Cortex of kidney (tissue), 1 donor: ENCODE data around the gene PEAR1.

Experiments
- DNase-seq: peaks from one replicate; lab custom pipeline; 2025; lab: John Stamatoyannopoulos, UW

PEAR1 gene

DNA sequence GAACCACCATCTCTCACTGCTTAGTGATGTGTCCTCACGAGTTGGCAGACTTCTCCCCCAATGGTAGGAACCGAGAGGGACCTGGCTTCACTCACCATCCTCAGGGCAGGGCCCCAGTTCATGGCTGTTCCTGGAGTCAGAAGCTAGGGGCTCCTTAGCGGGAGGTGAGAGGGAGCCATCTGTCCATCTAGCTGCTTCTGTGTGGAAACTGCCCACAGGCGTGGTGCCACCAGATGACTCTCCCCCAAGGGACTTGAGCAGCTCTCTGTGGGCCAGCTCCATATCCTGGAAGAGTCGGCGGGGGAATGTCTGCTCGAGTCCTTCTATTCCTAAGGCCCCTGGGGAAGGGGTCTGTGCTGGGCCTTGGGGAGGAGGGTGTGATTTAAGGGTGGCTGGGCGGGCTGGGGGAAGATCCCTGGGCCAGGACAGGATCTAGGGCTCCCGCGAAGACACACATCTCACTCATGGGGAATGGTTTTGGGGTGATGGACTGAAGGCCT lies 43.3 kb downstream of the PEAR1 start:
- DNase-seq: no peak

DNA sequence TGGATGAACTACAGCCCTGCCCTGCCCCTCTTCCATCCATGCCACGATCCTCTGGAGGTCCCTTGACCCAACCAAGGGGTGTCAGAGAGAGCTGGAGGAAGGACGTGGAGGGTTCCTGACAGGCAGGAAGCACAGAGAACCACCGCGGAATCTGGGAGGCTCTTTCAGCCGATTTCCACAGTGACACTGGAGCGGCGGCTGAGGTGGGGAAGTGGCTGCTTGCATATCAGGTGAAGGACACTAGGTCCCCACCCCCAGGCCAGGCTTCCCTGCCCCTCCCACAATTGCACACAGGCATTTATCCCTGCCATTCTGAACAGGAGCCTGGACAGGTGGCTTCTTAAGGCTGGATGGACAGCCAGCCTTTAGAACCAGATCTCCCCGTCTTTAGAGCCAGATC lies 44.4 kb downstream of the PEAR1 start:
- DNase-seq: no peak

DNA sequence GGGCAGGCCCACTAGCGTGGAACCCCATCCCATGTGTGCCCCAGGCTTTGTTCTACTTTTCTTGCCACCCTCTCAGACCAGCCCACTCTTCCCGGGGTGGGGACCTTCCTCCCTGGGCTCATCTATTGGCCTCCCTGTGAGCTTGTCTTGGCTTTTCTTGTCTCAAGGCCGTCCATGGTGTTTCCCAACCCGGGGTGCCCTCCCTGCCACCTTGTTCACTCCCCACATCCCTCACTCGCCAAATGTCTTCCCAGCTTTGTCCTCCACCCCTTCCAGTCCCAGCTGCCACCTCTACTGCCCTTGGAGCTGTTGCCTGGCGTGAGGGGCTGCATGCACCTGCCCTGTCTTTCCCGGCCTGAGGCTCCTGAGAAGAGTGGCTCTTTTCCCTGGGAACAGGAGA lies 45.3 kb downstream of the PEAR1 start:
- no peak for DNase-seq

DNA sequence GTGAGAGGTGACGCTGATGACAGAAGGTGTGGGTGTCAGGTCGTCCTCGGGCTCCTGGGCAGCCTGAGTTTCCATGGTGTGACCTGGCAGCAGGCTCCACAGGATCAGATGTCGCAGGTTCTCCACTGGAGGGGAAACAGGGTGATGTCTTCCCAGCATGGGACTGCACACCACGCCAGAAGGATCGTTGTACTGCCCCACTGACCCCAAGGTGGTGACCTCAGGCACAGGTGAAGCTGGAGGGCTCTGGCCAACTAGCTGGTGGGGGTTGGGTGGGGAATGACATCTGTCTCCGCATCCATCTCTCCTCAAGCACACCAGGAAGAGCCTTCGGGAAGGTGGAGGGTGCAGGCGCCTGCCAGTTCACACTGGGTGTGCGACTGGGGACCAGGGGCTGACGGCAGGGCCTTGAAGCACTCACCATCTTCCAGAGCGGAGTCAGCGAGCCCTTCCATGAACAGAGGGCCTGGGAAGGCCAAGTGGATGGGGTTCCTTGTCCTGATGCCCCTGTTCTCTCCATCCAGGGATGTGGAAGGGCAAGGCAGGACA lies 46.3 kb downstream of the PEAR1 start:
- no peak for DNase-seq

DNA sequence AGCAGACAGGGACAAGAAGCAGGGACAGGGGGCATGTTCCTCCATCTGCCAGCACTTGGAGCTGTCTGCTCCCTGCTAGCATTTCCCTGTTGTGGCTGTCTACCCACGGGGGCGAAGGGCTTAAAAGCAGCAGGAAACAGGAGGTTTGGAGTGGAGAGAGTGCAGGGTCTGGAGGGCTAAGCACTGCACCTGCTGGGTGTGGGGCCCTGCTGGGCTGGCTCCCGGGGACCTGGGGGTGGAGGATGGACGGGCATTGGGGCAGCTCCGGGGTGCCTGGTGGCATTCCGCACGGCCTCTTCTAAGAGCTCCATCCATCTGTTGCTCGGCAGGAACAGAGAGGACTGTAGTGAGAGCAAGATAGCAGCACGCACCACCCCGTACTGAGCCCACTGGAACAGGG lies 48.2 kb downstream of the PEAR1 start:
- no peak for DNase-seq

DNA sequence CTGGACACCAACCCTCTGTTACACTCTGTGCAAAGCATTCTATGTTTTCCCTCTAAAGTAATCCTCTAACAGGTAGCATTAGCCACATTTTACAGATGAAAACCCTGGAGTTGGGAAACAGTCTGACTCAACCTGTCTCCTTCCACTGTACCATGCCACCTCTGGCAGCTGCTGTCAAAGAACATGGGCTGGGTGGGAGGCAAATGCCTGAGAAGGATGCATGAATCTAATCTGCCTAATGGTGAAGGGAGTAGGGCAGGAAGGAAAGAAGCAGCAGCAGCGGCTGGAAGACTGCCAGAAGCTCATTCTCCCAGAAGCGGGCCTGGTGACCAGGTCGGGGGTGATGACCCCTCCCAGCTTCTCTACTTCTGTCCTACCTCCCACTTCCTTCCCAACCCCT lies 48.7 kb downstream of the PEAR1 start:
- DNase-seq: no peak

DNA sequence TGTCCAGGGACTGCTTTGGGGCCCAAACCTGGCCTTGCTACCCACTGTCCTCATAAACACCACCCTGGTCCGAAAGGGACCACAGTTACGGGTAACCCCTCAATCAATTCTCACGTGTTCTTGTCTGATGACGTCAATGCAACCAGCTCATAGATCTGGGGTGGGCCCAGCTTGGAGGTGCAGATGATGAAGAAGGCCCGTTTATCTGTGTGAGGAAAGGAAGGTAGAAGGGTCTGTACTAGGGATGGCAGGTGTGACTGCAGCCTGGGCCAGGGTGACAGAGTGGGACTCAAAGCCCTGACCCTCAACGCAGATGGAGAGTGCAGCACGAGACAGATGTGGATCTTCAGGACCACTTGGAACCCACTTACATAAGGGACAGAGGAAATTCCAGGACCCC lies 49.1 kb downstream of the PEAR1 start:
- DNase-seq: no peak

DNA sequence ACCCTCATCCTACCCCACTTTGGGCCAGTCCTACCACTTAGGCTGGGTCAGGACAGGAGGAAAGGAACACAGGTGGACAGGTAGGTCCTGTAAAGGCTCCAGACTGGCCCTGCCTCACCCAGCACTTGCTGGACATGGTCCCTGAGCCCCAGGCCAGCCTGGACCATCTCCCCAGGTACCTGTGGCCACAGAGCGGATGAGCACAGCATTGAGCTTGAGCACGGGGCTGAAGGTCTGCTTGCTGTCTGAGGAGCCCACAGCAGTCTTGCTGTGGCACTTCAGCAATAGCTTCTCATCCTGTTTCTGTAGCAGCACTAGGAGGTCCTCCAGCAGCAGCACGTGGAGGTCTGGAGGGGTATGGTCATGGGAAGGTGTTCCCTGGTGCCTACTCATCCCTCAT lies 50.2 kb downstream of the PEAR1 start:
- DNase-seq: no peak

DNA sequence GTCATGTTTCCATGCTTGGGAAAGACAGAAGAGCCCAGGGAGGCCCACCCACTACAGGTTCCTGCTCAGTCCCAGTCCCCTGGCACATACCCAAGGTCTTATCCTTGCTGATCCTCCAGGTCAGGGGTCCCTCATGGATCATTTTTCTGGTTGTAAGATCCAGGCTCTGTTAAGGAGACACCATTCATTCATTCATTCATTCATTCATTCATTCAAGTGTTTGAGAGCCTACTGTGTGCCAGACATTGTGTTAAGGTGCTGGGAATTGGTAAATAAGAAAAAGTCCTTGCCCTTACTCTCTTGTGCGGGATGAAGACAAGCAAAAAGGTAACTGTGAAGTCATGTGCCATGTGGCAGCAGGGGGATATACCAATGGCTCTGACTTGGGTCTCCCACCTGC lies 50.8 kb downstream of the PEAR1 start:
- DNase-seq: no peak

DNA sequence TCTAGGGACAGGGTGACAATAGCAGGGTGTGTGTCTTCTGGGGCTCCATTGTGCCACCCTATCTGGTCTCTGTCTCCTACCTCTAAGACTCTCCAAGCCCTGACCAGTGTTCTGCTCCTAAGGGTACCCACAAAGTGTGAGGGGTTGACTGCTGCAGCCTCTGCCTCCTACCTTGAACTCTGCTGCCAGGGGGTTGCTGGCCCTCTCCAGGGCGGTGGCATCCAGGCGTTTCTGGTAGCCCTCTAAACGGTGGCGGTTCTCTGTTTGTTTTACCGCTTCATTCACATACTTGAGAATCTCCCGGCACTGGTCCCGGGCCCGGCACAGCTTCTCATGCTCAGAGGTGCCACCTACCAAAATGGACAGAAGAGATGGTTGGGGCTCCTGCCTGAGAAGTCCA lies 51.3 kb downstream of the PEAR1 start:
- no peak for DNase-seq

DNA sequence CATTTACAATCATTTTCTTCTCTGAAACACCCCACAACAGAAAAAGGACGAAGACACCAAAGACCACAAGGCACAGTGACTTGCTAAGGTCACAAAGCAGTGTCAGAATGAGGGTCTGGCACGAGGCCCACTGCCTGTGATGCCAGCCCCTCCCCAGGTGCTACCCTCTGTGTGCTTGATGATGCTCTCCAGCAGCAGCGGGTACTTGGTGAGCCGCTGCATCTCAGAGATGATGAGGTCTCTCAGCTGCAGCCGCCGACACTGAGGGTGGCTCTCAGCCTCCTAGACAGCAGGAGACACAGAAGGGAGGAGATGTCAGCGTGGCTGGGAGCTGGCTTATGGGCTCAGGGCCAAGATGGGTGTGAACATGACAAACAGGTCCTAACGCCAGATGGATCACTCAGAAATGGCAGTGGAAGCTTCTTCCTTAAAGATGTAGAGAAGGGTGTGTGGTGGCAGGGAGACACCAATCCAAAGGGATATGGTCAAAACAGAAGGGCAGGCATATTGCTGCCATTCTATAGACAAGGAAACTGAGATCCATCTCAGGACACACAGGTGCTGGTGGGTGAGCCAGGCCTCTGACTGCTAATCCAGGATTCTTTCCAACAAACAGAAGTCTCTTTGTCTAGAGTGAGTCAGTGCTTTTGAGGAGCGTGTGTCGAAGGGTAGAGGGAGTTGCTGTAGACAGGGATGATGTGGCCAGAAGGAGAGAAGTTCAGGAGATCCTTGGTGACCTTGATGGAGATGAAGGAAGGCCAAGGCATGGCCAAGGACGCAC lies 52.6 kb downstream of the PEAR1 start:
- DNase-seq: no peak

DNA sequence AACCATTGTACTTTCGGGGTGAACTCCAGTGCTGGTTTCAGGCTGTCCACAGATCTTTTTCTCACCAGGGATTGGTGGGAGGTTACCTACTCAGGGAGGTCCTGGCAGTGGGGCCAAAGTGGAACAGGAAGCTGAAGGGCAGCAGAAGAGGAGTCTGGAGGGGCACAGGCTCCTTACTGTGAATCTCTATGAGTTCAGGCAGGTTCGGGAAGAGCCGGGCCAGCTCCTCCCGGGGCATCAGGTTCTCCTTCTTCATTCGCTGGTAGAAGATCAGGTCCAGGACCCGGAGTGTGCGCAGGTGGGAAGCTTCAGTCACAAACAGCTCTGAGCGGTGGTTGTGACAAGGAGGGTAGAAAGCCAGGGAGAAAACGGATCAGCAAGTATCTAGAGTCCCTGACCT lies 53.6 kb downstream of the PEAR1 start:
- DNase-seq: no peak

DNA sequence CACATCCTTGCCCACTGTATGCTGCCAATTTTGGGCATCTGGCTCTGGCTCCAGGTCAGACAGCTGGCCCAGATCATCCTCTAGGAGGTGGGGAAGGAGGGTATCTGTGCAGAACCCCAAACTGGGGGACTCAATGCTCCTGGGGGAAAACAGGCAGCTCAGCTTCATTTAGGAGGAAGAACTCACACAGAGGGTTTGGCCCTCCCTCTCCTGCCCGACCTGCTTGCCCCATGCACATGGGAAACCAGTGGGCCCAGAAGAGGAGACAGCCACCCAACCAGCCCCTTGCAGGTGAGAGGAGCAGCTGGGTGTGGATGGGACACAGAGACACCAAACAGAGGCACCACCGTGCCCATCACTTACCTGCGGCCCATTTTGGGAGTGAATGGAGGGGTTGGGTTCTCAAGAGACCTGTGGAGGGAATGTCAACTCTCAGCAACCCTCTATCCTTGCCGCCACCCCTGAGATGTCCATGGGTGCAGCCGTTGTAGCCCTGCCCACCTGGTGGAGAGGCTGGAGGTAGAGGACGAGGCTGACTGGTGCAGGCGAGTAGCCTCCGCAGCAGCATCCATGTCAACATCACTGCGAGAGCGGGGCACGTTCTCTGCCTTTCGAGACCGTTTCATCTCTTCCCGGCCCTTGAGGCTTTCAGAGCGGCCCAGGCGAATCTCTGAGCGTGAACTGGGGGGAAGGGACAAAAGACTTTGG lies 54.5 kb downstream of the PEAR1 start:
- DNase-seq: no peak

DNA sequence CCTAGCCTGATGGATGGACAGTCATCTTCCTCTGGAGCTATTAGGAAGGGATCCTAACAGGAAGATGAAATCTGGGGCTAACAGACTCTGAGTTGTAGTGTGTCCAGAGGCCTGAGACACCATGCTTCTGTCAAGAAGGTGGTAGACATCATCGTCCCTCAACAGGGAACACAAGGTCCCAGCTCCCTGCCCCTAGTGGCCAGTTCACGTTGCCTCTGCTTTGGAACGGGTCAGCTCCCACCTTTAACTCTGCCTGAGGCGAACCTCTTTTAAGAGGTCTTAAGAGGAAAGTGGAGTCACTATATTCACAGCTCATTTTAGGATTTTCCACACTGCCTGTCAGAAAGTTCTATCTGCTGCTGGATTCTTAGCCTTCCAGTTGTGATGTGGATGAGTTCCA lies 55.2 kb downstream of the PEAR1 start:
- DNase-seq: no peak

DNA sequence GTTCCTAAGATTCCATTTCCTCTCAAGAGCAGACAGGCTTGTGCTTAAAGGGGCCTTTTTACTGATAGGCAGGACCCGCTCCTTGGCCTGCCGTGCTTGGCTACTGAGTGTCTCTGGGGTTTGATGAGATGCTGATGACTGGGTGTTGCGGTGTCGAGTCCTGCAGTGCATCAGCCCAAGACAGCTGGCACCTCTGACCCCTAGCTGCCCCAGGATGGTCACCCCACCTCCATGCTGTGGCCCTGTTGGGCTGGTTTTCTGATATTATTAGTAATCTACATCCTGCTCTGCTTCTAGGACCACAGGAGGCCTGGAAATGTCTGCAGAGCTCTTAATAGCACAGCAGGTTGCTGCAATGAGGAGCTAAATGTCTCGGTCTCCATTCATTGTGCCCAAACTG lies 55.6 kb downstream of the PEAR1 start:
- DNase-seq: no peak

DNA sequence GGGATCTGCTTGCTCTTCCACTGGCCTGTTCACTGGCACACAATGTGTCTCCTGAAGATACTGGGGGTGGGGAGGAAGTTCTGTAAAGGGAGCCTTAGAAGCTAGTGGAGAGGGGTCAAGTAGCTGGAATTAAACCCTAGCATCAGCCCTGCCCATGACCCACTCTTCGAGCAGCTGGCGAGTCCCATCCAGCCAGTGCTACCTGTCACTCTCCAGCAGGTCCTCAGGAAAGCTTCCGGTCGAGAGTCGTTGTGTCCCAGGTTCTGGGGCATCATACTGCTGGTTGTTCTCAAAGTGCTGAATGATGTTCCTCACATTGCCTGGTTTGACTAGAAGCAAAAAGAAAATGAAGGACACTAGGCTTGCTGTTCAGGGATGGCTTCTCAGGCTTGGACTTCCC lies 57.9 kb downstream of the PEAR1 start:
- DNase-seq: no peak

DNA sequence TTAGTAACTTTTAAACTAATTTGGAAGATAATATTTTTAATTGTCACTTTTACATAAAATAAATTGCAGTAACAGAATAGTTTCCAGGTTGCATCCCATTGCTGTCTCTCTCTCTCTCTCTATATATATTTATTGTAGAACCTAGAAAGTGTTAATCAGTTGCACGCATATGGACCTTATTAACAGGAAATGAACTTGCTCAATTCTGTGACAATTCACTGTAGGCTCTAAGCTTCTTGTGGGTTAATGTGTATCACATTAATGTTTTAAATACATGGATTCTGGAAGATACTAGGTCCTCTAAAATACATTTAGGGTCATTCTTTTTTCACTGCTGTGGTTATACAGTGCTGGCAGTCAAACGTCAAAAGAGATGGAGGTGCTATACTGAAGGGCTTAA lies 60.1 kb downstream of the PEAR1 start:
- no peak for DNase-seq

DNA sequence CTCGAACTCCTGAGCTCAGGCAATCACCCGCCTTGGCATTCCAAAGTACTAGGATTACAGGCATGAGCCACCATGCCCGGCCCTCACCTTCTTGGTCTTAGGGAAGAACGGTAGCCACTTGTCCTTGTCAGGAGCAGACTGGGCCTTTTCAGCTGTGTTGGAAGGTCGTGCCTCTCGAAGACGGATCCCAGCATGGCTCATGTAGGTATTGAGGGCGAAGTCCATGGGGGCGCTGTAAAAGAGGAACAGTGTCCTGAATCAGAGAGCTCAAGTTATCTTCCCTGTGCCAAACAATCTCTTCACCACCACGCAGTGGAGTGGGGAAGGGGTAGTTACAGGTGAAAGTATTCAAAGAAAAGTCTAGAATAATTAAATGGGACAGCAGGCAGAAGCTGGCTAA lies 62.8 kb downstream of the PEAR1 start:
- no peak for DNase-seq

DNA sequence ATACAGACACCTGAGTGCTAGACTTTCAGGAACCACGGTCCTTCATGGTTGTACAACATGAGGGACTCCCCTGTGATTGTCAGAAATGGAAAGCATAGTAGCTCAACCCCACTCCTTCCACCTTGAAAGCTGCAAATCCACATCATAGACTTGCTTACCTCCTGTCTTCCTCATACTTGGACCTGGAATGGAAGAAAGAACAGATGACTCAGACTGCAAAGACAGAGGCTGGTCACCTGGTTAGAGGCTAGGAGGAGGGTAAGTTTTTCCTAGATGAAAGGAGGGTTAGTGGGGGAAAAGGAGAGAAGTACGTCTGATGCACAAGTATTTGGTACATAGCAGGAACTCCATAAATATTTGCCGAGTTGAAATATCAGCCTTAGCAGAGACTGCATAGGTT lies 64.1 kb downstream of the PEAR1 start:
- DNase-seq: no peak

DNA sequence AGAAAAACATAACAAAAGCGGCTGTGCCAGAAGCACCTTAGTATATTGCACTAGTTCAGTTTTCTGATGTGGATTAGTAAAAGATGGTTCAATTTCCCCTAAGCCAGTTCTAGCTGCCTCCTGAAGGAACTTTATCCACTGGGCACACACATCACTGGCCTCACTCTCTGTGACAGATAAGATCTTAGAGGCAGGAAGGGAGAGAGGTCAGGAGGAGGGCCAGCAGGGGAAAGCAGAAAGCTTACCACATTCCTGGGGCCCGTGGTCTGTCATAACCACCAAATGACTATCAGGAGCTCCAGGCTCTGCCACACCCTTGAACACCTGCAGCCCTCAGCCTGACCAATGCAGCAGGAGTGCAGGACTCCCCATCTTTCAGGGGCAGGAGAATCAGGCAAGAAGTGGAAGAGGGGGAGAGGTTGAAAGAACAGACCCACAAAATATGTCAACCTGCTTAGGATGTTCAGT lies 64.8 kb downstream of the PEAR1 start:
- DNase-seq: no peak

DNA sequence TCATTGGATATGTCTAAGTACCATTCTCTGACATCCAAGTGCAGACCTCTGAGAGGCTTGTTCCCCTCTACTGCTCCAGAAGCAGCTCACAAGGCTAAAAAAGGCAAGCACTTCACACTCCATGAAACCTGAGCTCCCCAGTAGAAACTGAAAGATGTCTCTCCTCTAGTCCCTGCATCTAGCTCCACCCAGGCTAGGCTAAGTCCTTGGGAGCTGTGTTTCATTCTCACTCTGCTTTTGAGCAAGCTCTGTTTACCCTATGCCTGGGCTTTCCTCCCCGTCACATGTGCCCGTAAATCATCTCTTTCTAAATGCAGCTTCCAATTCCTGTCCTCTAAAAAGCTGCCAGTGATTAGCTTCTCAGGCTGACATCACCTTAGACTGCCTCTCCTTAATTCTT lies 65.9 kb downstream of the PEAR1 start:
- DNase-seq: no peak

DNA sequence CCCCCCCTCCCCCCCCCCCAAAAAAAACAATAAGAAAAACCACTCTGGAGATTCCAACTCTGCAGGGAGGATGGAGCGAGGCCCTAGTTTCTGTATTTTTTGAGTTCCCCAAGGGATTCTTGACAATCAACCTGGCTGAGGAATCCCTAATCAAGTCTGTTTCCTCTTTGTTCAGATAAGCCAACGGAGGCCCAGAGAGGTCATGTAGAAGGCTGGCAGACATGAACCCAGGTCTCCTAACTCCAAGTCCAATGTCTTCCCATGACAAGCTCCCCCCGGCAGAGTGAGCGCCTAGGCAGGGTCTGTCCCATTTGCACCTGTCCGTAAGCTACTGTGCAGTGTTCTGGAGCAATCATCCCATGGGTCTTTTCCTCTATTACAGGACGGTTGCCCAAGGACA lies 66.4 kb downstream of the PEAR1 start:
- DNase-seq: no peak

DNA sequence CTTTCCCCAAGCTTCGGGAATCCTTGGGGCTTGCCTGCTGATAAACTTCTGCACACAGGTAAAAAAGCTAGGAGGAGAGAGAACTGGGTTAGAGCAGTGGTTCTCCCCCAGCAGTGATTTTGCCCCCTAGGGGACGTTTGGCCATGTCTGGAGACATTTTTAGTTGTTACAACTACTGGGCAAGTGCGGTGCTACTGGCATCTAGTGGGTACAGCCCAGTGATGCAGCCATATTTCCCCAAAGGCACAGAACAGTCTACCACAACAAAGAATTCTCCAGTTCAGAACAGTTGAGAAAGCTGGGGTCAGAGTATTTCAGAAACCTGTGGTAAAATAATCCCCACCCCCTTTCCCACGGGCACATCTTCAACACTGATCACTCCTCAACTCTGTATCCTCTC lies 68.2 kb downstream of the PEAR1 start:
- DNase-seq: no peak
